CD4-positive, alpha-beta T cell treated with Interleukin-4 for 1 hour (primary cell): ENCODE data around the gene WDR18.
A peak's percentile ranks its signal among the peaks of the same experiment; 100 is the strongest.

Source experiments
- DNase-seq, 2 donors: peaks; one replicate each; pipeline ENCODE4 v3.0.0-alpha.2; 2020 to 2022

WDR18 gene, protein sequence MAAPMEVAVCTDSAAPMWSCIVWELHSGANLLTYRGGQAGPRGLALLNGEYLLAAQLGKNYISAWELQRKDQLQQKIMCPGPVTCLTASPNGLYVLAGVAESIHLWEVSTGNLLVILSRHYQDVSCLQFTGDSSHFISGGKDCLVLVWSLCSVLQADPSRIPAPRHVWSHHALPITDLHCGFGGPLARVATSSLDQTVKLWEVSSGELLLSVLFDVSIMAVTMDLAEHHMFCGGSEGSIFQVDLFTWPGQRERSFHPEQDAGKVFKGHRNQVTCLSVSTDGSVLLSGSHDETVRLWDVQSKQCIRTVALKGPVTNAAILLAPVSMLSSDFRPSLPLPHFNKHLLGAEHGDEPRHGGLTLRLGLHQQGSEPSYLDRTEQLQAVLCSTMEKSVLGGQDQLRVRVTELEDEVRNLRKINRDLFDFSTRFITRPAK

DNA sequence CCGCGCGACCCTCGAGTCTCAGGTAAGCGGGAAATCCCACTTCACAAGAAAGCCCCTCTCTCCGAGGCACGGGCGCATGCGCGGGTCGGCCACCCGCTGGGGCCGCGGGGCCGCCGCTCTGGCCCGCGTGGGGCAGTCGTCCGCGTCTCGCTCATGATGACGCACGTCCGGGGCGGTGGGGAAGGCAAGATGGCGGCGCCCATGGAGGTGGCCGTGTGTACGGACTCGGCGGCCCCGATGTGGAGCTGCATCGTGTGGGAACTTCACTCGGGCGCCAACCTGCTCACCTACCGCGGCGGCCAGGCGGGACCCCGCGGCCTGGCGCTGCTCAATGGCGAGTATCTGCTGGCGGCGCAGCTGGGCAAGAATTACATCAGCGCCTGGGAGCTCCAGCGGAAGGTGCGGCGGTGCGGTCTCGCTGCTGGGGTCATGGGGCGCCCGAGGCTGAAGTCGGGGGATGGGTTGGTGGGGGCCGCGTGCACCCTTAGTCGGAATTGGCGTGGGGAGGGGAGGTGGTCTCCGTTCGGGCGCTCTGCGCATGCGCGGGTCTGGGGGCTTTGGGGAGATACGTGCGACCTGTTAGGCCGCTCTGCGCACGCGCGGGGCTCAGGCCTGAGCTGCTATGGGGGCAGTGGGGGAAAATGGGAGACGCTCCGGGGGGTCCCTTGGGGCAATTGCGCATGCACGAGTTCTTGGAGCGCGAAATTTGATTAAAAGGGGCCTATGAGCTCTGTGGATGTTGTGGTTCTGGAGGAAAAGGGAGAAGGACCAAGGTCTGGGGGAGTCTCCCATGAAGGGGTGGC, at the start of gene WDR18:
Gene WDR18 (plus strand): TSS at position 181 of the 803 bp plus-strand sequence. CDS start 9 bp downstream, at position 190.
- peak; percentile 89 to 90 for DNase-seq

DNA sequence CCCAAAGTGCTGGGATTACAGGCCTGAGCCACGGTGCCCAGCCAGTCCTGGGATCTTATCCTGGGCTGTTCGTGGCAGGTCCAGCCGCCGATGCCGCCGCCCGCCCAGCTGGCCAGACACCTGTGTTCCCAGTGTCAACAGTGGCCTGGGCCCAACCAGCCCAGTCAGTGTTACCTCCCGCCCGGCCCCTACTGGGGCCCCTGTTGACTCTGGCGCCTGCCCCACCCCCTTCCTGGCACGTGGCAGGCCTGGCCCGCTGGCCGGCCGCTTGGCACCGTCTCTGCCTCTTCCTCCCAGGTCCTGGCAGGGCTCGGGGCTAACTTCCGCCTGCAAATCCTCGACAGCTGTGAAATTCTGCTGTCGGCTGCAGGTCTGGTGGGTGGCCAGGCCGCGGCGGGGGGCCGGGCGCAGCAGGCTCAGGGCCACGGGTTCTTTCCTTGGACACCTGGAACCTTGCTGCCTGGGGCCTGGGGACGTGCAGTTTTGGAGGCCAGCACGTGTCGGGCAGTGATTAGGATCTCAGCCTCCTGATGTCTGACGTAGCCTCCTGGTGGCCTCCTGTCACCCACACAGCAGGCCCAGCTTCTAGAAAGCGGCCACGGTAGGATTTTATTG, 49.2 kb upstream of the WDR18 start:
- DNase-seq: peak in 1 of 2 donors; percentile 42

DNA sequence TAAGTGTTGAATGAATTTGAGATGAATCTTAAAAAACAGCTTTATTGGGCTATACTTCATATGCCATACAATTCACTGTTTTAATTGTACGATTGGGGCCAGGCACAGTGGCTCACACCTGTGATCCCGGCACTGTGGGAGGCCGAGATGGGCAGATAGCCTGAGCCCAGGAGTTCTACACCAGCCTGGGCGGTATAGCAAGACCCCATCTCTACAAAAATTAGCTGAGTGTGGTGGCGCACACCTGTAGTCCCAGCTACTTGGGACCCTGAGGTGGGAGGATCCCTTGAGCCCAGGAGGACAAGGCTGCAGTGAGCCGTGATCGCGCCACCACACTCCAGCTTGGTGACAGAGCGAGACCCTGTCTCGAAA, 48.0 kb upstream of the WDR18 start:
- DNase-seq: no peak

DNA sequence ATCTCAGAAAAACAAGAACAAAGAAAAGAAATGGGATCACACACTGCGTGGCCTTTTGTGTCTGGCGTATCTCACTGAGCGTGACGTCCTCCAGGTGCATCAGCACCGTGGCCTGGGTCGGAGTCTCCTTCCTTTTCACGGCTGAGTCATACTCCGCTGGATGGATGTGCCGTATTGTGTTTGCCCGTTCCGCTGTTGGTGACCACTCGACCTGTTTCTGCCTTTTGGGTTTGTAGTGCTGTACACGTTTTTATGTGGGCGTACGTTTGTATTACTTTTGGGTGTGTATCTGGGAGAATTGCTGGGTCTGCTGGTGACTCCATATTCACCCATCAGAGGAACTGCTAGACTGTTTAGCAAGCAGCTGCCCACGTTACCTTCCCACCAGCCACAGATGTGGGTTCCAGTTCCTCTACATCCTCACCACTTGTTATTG, 46.9 kb upstream of the WDR18 start:
- DNase-seq: peak; percentile 50 to 64

DNA sequence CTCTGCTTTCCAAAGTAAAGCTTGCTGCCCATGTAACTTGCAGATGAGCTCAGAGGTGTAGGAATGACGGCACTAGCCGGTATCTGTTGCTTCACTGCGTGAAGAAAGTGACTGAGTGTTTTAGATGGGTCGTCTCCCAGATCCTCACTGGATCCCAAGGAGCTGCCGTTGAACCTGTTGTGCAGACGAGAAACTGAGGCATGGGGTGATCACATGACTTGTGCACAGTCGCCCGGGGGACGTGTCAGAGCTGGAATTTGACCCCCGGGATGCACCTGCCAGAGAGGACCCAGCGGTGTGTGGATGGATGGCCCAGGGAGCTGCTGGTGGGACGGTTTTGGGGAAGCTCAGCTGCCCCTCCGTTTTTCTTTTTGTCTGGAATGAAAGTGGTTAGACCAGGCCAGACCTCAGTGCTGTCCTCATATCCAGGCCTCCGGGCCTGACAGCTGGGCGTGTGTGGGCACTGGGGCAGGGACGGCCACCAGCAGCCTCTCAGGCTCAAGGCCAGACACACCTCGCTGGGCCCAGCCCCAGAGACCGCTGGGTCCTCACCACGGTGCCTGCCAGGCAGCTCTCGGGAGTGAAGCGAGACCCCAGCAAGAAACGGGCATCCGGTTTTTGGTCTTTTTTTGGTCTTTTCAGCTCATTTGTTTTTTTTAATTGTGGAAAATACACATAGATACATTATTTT, 45.8 kb upstream of the WDR18 start:
- DNase-seq: no peak

DNA sequence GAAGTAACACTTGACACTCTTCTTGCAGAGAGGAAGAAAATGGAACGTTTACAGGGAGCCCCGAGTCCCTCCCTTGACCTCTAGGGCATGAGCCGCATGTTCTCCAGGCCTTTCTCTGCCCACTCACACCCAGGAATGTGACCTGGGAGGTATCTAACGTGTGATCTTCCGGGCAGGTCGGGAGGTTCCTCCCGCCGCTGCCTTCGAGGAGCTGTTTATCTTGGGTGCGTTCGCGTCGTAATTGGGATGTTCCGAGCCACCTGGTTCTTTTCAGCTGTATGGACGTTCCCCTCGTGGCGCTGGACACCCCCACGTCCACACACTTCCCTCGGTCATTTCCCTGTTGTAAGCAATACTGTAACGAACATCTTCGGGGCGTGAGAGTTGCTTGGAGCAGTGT, 44.7 kb upstream of the WDR18 start:
- DNase-seq: no peak

DNA sequence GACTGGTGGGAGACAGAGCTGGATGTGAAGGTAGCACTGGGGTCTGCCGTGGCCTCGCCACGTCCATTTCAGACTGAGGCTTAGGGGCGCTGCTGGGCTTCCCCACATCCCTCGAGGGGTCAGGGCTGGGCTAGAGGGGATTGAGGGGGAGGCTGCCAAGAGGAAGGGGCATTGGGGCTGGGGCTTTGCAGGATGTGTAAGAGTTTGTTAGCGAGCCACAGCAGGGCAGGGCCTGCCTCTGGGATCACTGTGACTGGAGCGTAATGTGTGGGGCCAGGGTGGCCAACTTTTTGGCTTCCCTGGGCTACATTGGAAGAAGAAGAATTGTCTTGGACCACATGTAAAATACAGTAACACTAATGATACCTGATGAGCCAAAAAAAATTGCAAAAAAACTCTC, 44.2 kb upstream of the WDR18 start:
- DNase-seq: no peak

DNA sequence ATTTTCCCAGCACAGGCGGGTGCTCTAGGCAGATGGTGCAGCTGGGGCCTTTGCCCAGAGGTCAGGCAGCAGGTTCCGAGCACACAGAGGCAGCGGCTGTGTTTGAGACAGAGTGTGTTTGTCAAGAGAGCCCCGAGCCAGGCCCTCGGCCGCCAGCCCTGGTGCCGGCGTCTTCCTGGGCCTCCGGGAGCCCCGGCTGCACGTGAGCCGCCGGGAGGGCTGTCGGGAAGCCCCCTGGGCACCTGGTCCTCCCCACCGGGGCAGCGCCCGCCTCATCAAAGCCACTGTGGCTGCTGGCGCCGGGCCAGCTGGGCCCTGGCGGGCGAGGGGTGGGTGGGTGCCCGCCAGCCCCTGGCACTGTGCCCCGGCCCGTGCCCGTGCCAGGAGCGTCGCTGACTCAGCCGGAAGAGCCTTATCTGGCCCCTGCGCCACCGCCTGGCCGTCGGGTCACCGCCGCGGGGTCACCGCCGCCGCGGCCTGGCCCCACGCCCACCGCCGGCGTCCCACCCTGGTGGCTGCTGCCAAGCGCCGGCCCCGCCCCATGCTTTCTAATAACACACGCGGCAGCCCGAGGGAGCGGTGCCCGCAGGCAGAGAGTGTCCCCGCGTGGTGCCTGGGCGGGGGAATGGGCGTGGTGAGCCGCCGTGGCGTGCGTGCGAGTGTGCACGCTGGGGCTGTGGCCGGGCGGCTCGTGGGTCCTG, 43.4 kb upstream of the WDR18 start:
- DNase-seq: peak; percentile 72 to 81

DNA sequence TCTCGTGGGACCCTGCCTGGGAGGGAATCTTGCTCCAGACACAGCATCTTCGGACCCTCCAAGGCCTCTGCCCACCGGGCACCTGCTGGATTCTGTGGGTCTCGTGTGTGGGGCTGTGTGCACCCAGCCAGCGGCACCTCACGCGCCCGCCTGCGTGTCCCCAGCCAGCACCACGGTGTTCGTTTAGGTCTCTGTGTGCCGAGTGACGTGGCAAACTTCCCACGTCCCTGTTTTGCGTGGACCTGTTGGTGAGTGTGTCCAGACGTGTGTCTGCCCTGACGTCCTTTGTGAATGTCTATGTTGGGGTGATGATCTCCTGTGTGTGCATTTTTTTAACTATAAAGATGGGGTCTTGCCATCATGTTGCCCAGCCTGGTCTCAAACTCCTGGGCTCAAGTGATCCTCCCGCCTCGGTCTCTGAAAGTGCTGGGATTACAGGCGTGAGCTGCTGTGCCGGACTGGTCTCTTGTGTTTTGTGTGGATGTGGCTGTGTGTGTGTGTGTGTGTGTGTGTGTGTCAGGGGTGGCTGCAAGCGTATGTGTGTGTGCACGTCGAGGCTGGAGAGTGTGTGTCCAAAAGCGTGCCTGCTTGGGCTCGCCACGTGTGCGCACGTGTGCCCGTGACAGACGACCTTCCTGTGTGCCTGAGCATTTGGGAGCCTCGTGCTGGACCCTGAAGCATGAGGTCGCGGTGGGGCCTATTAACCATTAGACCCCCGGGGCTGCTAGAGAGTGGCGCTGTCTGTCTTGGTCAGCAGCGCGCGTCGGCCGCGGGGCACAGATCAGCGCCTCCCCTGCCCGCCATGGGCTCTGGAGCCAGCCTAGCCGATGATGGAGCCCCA, 42.6 kb upstream of the WDR18 start:
- DNase-seq: no peak

DNA sequence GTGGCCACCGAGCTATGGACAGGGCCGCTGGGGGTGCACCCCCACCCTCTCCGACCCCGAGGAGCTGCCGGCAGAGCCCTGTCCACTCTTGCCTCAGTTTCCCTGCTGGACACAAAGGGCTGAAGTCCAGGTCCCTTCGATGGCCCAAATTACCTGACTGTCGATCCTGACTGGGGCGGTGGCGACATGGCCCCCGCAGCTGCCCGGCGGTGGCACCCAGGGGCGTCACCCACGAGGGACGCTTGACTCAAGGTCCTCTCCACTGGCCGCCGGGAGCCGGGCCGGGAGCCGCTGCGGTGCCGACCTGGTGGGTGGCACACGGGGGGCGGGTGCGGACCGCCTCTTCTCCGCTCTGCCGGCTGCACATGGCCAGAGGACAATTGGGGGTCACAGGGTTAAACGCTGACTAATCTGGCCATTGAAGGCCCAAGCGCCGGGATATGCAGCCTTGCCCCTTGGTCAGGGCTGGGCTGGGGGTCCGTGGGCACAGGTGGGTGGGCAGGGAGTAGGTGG, 42.0 kb upstream of the WDR18 start:
- DNase-seq: no peak

DNA sequence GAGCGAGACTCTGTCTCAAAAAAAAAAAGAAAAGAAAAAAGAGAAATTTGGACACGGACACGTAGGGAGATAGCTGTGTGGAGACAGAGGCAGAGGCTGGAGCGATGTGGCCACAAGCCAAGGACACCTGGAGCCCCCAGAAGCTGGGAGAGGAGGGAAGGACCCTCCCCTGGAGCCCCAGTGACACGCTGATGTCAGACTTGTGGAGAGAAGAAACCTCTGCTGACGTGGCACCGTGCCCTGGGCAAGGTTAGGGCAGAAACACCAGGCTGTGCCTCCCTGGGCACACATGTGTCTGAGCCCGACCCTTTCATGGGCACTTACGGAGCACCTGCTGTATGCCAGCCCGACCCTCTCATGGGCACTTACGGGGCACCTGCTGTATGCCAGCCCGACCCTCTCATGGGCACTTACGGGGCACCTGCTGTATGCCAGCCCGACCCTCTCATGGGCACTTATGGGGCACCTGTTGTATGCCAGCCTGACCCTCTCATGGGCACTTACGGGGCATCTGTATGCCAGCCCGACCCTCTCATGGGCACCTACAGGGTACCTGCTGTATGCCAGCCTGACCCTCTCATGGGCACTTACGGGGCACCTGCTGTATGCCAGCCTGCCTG, 40.5 kb upstream of the WDR18 start:
- DNase-seq: no peak

DNA sequence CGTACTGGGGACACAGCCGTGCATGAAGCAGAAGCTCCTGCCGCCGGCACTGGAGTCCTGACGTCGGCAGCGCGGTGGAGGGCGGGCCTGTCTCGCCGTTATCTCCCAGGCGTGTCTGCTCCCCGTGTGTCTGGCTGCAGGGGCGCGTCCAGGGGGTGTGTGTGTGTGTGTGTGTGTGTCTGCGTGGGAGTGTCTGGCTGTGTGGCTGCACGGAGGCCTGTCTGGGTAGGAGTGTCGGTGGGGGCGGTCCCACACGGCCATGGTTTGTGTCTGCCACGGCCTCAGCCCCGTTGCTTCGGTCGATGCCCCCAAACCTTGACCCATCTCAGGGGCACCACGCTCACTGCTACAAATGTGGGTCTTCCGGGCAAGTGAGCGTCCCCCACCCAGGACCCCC, 40.0 kb upstream of the WDR18 start:
- no peak for DNase-seq

DNA sequence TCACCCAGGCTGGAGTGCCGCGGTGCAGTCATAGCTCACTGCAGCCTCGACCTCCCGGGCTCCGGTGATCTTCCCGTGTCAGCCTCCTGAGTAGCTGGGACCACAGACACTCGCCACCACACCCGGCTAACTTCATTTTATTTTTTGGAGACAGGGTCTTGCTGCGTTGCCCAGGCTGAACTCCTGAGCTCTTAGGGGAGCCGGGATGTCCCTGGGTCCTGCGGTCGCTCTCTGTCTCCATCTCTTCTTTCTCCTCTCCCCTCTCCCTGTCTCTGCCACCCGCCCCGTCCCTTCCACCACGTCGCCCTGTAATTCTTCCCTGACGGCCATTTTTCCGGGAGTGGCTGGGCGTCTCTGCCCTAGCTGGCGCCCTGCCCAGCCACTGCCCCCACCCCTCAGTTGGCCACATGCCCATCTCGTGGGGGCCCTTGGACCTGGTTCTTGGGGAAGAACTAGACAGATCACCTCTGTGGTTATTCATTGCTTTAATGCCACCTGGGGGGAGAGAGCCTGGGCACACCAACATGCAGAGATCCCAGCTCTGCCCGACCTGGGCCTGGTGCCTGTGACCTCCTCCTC, 39.4 kb upstream of the WDR18 start:
- no peak for DNase-seq

DNA sequence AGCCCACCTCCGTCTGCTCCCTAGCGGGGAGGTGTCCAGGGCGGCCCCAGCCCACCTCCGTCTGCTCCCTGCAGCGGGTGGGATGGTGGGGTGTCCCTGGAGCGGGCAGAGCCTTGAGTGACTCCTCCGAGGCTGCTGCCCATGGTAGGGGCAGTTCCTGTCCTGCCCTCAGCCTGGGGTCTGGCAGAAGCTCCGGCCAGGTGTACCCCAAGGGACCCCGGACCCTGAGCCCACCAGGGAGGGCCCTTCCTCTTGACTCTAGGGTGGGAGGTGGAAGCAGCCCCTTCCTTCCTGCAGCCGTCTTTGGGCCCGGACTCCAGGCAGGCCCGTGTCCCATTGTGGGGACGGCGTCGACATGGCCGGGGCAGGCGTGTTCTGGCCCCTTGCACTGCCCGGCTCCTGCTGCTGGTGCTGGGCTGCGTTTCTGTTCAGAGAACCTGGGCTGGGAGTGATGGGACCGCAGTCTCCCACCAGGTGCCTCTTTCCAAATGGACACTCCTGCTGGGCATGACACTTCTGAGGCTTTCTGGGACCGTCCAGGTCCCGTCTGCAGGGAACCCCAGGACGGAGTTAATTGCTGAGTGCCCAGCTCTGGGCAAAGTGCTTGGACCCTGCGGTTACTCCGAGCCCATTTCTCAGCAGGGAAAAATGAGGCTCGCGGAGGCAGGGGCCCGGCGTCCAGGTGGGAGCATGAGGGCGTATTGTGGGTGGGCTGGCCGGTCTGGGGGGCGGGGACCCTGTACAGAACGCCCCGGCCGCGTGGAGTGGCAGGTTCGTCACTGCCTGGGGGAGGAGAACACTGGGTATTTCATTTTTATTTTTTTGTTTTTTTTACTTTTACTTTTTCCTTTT, 38.5 kb upstream of the WDR18 start:
- DNase-seq: no peak

DNA sequence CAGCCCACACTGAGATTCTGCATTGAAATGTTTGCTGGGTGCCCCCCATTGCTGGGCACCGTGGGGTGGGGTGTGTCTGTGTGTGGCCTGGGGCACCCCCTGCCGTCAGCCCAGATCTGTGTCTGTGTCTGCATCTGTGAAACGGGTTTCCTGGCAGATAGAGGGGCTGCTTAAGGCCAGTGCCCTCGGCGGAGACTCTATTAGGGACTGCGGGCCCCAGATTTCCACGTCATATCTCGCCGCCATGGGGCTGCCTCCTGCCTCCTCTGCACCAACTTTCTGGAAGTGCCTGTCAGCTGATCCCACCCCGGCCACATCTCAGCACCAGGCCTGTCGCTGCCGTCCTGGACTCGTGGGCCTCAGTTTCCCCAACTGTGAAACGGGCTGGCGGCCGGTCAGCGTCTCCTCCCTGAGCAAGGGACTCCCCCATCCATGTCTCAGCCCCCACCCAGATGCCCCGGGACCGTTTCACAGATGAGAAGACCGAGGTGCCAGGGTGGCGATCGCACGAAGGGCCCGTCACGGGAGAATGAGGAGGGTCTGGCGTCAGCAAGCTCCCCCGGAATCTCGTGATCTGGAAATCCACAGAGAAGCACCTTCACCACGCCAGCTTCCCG, 36.9 kb upstream of the WDR18 start:
- no peak for DNase-seq

DNA sequence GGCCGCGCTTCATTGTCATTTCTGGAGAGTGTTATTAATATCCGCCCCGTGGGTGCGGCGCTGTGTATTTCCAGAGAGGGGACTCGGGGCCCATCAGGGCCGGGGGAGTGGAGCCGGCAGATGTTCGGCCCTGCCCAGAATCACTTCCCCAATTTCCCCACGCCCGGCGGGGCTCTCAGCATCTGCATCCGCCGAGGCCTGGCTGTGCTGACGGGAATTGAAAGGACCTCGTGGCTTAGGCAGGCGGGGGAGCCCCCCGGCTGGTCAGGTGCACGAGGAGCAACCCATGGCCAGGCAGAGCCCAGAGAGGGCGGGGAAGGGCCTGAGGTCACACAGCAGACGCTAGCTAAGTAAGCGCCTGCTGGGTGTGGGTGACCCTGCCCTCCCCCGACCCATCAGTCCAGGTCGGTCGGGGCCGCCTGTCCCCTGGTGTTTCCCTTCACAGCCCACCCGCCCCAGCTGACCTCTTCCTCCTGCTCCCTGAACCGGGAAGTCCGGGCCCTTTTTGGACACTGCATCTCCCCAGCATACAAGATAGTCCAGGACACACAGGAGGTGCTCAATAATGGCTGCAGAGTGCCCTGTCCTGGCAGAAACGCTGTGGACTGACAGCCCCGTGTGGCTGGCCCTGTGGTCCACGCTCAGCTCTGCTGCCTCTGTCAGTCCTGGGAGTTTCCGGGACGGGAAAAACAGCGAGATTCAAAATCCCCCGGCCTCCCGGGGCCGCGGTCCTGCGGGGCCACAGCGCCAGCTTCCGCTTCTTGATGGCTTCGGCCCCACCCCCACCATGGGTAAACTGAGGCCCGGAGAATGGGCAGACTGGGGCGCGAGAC, 36.2 kb upstream of the WDR18 start:
- peak; percentile 24 to 85 for DNase-seq

DNA sequence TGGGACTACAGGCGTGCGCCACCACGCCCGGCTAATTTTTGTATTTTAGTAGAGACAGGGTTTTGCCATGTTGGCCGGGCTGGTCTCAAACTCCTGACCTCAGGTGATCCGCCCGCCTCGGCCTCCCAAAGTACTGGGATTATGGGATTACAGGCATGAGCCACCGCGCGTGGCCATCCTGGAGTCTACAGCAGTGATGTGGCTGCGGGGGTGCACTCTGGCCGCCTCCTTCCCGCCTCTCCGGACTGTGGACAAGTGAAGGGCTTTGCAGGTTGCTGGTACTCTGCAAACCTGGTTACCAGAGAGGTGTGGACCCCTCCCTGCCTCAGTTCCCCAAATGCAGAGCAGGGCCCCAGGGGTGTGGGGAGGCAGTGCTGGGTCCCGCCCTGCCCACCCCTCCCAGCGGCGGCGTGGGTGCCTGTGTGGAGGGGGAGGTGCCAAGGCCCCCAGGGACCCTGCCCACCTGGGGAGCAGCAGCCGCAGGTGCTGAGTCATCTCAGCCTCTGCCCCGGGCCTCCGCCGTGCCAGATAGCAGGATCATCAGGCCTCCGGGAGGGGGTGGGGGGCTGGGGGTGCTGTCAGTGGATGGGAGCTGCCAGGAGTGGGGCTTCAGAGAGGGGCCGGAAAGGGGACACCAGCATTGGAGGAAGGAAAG, 35.2 kb upstream of the WDR18 start:
- no peak for DNase-seq
